Amniotic epithelial cell (primary cell): ENCODE data around the gene NLK.

Experiments
- DNase-seq: peaks from one replicate; pipeline ENCODE4 v3.0.0-alpha.2; 2010; ENCODE audit warnings: low read depth

Gene NLK

GRCh38 chr17:28040406-28040805 is 2.1 kb upstream of the NLK start:
- no peak for DNase-seq

GRCh38 chr17:28041068-28041843 is 1.2 kb upstream of the NLK start:
- peak; percentile 100 for DNase-seq

GRCh38 chr17:28041844-28042656 is 427 bp upstream of the NLK start:
- no peak for DNase-seq

GRCh38 chr17:28042721-28043291 is 329 bp downstream of the NLK start:
- no peak for DNase-seq

GRCh38 chr17:28043296-28043695 is 819 bp downstream of the NLK start:
- no peak for DNase-seq

GRCh38 chr17:28043741-28044140 is 1.3 kb downstream of the NLK start:
- no peak for DNase-seq

GRCh38 chr17:28045304-28045703 is 2.8 kb downstream of the NLK start:
- DNase-seq = no peak

- no peak for DNase-seq
These were observed 3.8 kb downstream of the NLK start for GRCh38 chr17:28046034-28046825.

- DNase-seq = no peak
These were observed 5.3 kb downstream of the NLK start for GRCh38 chr17:28047806-28048205.

- no peak for DNase-seq
These were observed 6.6 kb downstream of the NLK start for GRCh38 chr17:28049071-28049470.

- no peak for DNase-seq
These were observed 10.7 kb downstream of the NLK start for GRCh38 chr17:28053044-28053670.

GRCh38 chr17:28053725-28054124 is 11.2 kb downstream of the NLK start:
- DNase-seq = no peak

GRCh38 chr17:28055546-28056275 is 13.2 kb downstream of the NLK start:
- peak; percentile 37 for DNase-seq

GRCh38 chr17:28056276-28056620 is 13.8 kb downstream of the NLK start:
- DNase-seq = no peak

- peak; percentile 66 for DNase-seq
These were observed 15.3 kb downstream of the NLK start for GRCh38 chr17:28057731-28058246.

- no peak for DNase-seq
These were observed 17.2 kb downstream of the NLK start for GRCh38 chr17:28059675-28060074.

GRCh38 chr17:28065706-28066105 is 23.2 kb downstream of the NLK start:
- DNase-seq = peak; percentile 11

- no peak for DNase-seq
These were observed 26.6 kb downstream of the NLK start for GRCh38 chr17:28069061-28069460.

- no peak for DNase-seq
These were observed 28.7 kb downstream of the NLK start for GRCh38 chr17:28071179-28071578.

GRCh38 chr17:28071891-28072606 is 29.6 kb downstream of the NLK start:
- DNase-seq = no peak
